Mesenchymal stem cell (in vitro differentiated cells and primary cell): ENCODE data around the gene OR6K3.

Experiments used
- DNase-seq: peaks from one replicate; pipeline ENCODE4 v3.0.0-alpha.2; 2013
- H2AFZ ChIP-seq: one replicate; pipeline ENCODE4 v1.6.1; 2013; ENCODE audit warnings: low read depth, mild to moderate bottlenecking, control low read depth, inconsistent platforms, low read length, moderate library complexity
- H2AK5ac ChIP-seq: 2 replicates; pipeline ENCODE4 v1.6.1; 2013; ENCODE audit warnings: low read length, moderate library complexity, mild to moderate bottlenecking, inconsistent platforms; ENCODE audit not compliant: severe bottlenecking
- H2BK120ac ChIP-seq: one replicate; pipeline ENCODE4 v1.6.1; 2013; ENCODE audit warnings: low read depth, mild to moderate bottlenecking, inconsistent platforms, low read length, moderate library complexity
- H2BK12ac ChIP-seq, 2 experiments: one replicate each; pipeline ENCODE4 v1.6.1; 2013; ENCODE audit warnings: inconsistent platforms in 2 of 2, low read length in 2 of 2, mild to moderate bottlenecking in 2 of 2, moderate library complexity in 2 of 2, control low read depth in 1 of 2
- H2BK15ac ChIP-seq: one replicate; pipeline ENCODE4 v1.6.1; 2013; ENCODE audit warnings: mild to moderate bottlenecking, low read depth, inconsistent platforms; ENCODE audit not compliant: poor library complexity, severe bottlenecking
- H2BK5ac ChIP-seq: 2 replicates; pipeline ENCODE4 v1.6.1; 2013; ENCODE audit warnings: low read depth, mild to moderate bottlenecking, low read length, control low read depth, inconsistent platforms; ENCODE audit not compliant: poor library complexity, severe bottlenecking
- H3K14ac ChIP-seq, 2 experiments: one replicate each; pipeline ENCODE4 v1.6.1; 2013; ENCODE audit warnings: inconsistent platforms in 2 of 2, low read length in 2 of 2, control low read depth in 1 of 2, mild to moderate bottlenecking in 1 of 2, moderate library complexity in 1 of 2
- H3K18ac ChIP-seq, 2 experiments: one replicate each; pipeline ENCODE4 v1.6.1; 2013; ENCODE audit warnings: inconsistent platforms in 2 of 2, low read length in 2 of 2, control low read depth in 1 of 2, low read depth in 1 of 2, mild to moderate bottlenecking in 1 of 2
- H3K23ac ChIP-seq, 2 experiments: one replicate each; pipeline ENCODE4 v1.6.1; 2013; ENCODE audit warnings: inconsistent platforms in 2 of 2, low read length in 2 of 2, mild to moderate bottlenecking in 2 of 2, moderate library complexity in 2 of 2, control low read depth in 1 of 2
- H3K27ac ChIP-seq: 2 replicates; pipeline ENCODE4 v1.5.1; 2013; ENCODE audit warnings: mild to moderate bottlenecking, moderate library complexity, low read length, control low read depth, inconsistent platforms; ENCODE audit not compliant: poor library complexity, severe bottlenecking
- H3K27me3 ChIP-seq, 2 experiments: 2 replicates each; pipeline versions ENCODE4 v1.6.1 to v1.7.0; 2013; ENCODE audit warnings: low read length in 2 of 2, mild to moderate bottlenecking in 2 of 2, moderate library complexity in 2 of 2, control low read depth in 1 of 2, inconsistent platforms in 1 of 2; ENCODE audit not compliant: control insufficient read depth in 1 of 2, insufficient read depth in 1 of 2
- H3K36me3 ChIP-seq, 2 experiments: 2 replicates each; pipeline versions ENCODE4 v1.6.1 to v1.7.0; 2013; ENCODE audit warnings: low read length in 2 of 2, control low read depth in 1 of 2, inconsistent platforms in 1 of 2, low read depth in 1 of 2, mild to moderate bottlenecking in 1 of 2; ENCODE audit not compliant: insufficient read depth in 2 of 2, control insufficient read depth in 1 of 2
- H3K4ac ChIP-seq, 2 experiments: one replicate each; pipeline ENCODE4 v1.6.1; 2013; ENCODE audit warnings: inconsistent platforms in 2 of 2, low read length in 2 of 2, mild to moderate bottlenecking in 2 of 2, moderate library complexity in 2 of 2, control low read depth in 1 of 2, low read depth in 1 of 2
- H3K4me1 ChIP-seq: 2 replicates; pipeline ENCODE4 v1.6.1; 2013; ENCODE audit warnings: low read depth, low read length, control low read depth; ENCODE audit not compliant: control insufficient read depth, insufficient read depth
- H3K4me2 ChIP-seq: 2 replicates; pipeline ENCODE4 v1.6.1; 2013; ENCODE audit warnings: low read length, mild to moderate bottlenecking, inconsistent platforms; ENCODE audit not compliant: poor library complexity, severe bottlenecking
- H3K4me3 ChIP-seq, 2 experiments: 2 replicates each; pipeline versions ENCODE4 v1.5.1 to v1.7.0; 2013; ENCODE audit warnings: low read length in 2 of 2, mild to moderate bottlenecking in 2 of 2, control low read depth in 1 of 2, low read depth in 1 of 2; ENCODE audit not compliant: insufficient read depth in 1 of 2
- H3K79me1 ChIP-seq: replicated peaks from 2 replicates; pipeline ENCODE4 v1.6.1; 2013; ENCODE audit warnings: mild to moderate bottlenecking, control low read depth, low read length, inconsistent platforms; ENCODE audit not compliant: poor library complexity, severe bottlenecking
- H3K9ac ChIP-seq: 2 replicates; pipeline ENCODE4 v1.7.0; 2013; ENCODE audit warnings: mild to moderate bottlenecking, low read length, moderate library complexity
- H3K9me3 ChIP-seq: 2 replicates; pipeline ENCODE4 v1.7.0; 2013; ENCODE audit warnings: mild to moderate bottlenecking, low read length; ENCODE audit not compliant: control insufficient read depth
- H4K8ac ChIP-seq: one replicate; pipeline ENCODE4 v1.6.1; 2013; ENCODE audit warnings: inconsistent platforms, mild to moderate bottlenecking, low read length, moderate library complexity
- H4K91ac ChIP-seq: one replicate; pipeline ENCODE4 v1.6.1; 2013; ENCODE audit warnings: mild to moderate bottlenecking, low read length, inconsistent platforms
- WGBS: methylation state at CpG from one replicate; pipeline ENCODE4 v1.1.7; 2013; ENCODE audit warnings: mixed read lengths; 5-methylcytosine and 5-hydroxymethylcytosine counted together

The OR6K3 gene

GRCh38 chr1:158732524-158732923 lies 12.0 kb upstream of the OR6K3 start:
- no peak overlapping the region for H2BK120ac ChIP-seq
- no peak overlapping the region for H3K18ac ChIP-seq
- H2BK12ac ChIP-seq: no peak overlapping the region
- H2BK5ac ChIP-seq: no peak overlapping the region
- H3K4me3 ChIP-seq: no peak overlapping the region
- no peak overlapping the region for H3K4me2 ChIP-seq
- H4K91ac ChIP-seq: no peak overlapping the region
- no peak overlapping the region for H2BK15ac ChIP-seq
- no peak overlapping the region for H2AK5ac ChIP-seq
- H3K27ac ChIP-seq: no peak overlapping the region
- H3K36me3 ChIP-seq: no peaks in the 10 kb centered on the region
- no peak for DNase-seq
- no peak overlapping the region for H3K9ac ChIP-seq
- WGBS: 52% methylated on average over 1 of the region's 2 CpGs
- H4K8ac ChIP-seq: no peak overlapping the region
- no peaks in the 10 kb centered on the region for H3K4me1 ChIP-seq
- H3K9me3 ChIP-seq: no peaks in the 10 kb centered on the region
- H3K79me1 ChIP-seq: no peaks in the 10 kb centered on the region
- H3K27me3 ChIP-seq: no peaks in the 10 kb centered on the region
- H3K4ac ChIP-seq: no peak overlapping the region
- H2AFZ ChIP-seq: no peak overlapping the region
- H3K14ac ChIP-seq: no peak overlapping the region
- no peak overlapping the region for H3K23ac ChIP-seq

DNA sequence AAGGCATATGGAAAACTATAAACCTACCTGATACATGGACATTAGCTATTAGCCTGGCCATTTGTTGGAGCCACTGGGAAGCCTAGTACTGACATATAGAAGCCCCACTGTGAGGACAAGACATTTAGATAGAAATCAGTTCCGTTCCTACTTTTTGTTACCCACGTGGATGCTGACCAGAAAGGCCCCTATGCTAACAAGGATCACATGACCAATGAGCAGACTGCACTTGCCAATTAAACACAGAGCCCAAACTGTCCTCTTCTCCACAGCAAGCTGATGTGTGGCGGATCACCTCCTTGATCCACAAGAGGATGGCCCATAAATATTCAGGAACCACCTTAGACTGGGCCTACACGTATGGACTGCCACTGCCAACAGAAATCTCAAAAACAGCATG lies 11.2 kb upstream of the OR6K3 start:
- H3K9ac ChIP-seq: no peak overlapping the region
- no peak overlapping the region for H2AK5ac ChIP-seq
- H3K27ac ChIP-seq: no peak overlapping the region
- no peak overlapping the region for H4K8ac ChIP-seq
- no peak overlapping the region for H3K4ac ChIP-seq
- H3K4me2 ChIP-seq: no peak overlapping the region
- 74% methylated on average over 4 of the region's 4 CpGs for WGBS
- no peak overlapping the region for H3K14ac ChIP-seq
- no peak overlapping the region for H2BK12ac ChIP-seq
- no peak overlapping the region for H2BK5ac ChIP-seq
- no peak overlapping the region for H2BK15ac ChIP-seq
- no peak overlapping the region for H3K4me3 ChIP-seq
- no peaks in the 10 kb centered on the region for H3K9me3 ChIP-seq
- H3K79me1 ChIP-seq: no peaks in the 10 kb centered on the region
- H3K23ac ChIP-seq: no peak overlapping the region
- H4K91ac ChIP-seq: no peak overlapping the region
- H3K18ac ChIP-seq: no peak overlapping the region
- no peaks in the 10 kb centered on the region for H3K4me1 ChIP-seq
- no peak overlapping the region for H2AFZ ChIP-seq
- no peaks in the 10 kb centered on the region for H3K27me3 ChIP-seq
- no peak for DNase-seq
- H3K36me3 ChIP-seq: no peaks in the 10 kb centered on the region
- H2BK120ac ChIP-seq: no peak overlapping the region

DNA sequence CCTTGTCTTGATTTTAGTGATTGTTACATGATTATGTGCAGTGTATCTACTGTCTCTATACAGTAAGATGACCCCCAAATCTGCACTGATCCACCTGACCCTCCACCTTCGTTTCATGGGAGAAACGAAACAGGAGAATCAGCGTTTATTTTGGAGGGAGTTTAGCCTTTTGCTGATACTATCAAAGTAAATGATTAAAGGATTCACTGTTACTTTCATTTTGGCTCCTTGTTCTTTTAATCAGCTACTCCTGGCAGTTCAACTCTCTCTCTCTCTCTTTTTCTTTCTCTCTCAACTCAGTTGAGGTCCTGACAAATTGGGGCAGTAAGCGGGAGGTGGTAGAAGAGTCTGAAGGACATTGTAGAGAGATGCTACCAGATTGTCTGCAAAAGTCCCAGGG lies 9.9 kb upstream of the OR6K3 start:
- WGBS: 92% methylated on average over 1 of the region's 4 CpGs
- Histone ChIP-seq H4K8ac (no peak overlapping the region), H3K4me3 (no peak overlapping the region), H3K4me2 (no peak overlapping the region), H3K23ac (no peak overlapping the region), H4K91ac (no peak overlapping the region), H3K14ac (no peak overlapping the region), H2BK5ac (no peak overlapping the region), H3K4ac (no peak overlapping the region), H3K18ac (no peak overlapping the region), H2BK12ac (no peak overlapping the region), H3K9me3 (no peaks in the 10 kb centered on the region), H3K27ac (no peak overlapping the region), H3K9ac (no peak overlapping the region), H2AFZ (no peak overlapping the region), H2BK15ac (no peak overlapping the region), H3K79me1 (no peaks in the 10 kb centered on the region), H3K27me3 (no peaks in the 10 kb centered on the region), H2BK120ac (no peak overlapping the region), H3K36me3 (no peaks in the 10 kb centered on the region), H3K4me1 (no peaks in the 10 kb centered on the region), H2AK5ac (no peak overlapping the region)
- no peak for DNase-seq

DNA sequence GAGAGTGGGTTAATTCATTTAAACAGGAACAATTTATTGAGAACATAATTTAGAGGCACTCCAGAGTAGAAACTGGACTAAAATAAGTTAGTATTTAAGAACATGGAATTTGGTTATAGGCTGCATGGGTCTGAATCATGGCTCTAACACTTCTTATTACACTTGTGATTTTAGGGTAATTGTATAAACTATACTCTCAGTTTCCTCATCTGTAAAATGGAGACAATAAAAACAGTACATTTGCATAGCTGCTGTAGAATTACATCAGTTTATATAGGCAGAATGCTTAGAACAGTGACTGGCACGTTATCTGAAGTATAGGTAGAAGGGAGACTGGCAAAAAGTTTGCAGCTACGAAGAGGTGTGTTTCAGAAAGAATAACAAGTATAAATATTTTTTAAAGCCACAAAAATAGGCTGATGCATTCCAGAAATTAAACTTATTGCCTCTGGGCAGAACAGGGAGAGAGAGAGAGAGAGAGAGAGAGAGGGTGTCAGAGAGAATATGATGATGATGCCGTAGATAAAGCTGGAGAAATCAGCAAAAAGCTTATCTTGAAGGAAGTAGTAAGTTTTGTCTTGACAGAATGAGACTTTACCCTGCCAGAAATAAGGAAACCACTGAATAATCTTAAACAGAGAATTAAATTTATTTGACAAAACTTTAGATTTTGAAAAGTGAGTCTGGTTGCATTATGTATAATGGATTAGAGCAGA lies 8.1 kb upstream of the OR6K3 start:
- Histone ChIP-seq H3K9ac (no peak overlapping the region), H2BK15ac (no peak overlapping the region), H3K14ac (no peak overlapping the region), H2BK120ac (no peak overlapping the region), H2AK5ac (no peak overlapping the region), H4K91ac (no peak overlapping the region), H3K4me1 (no peaks in the 10 kb centered on the region), H3K36me3 (no peaks in the 10 kb centered on the region), H3K18ac (no peak overlapping the region), H2AFZ (no peak overlapping the region), H4K8ac (no peak overlapping the region), H2BK5ac (no peak overlapping the region), H3K23ac (no peak overlapping the region), H3K4me3 (no peak overlapping the region), H3K27ac (no peak overlapping the region), H2BK12ac (no peak overlapping the region), H3K79me1 (no peaks in the 10 kb centered on the region), H3K27me3 (no peaks in the 10 kb centered on the region), H3K4me2 (no peak overlapping the region), H3K4ac (no peak overlapping the region), H3K9me3 (no peaks in the 10 kb centered on the region)
- WGBS: 50% methylated on average over 1 of the region's 3 CpGs
- no peak for DNase-seq
